Dermis microvascular lymphatic vessel endothelial cell (primary cell): ENCODE results near the gene DTYMK. TPM values are rescaled to one million over a fixed set of nuclear protein-coding genes. Genes with fewer than 3 reads are reported as not detected.

Experiments
- total RNA-seq: library from RNA; depleted of rRNA; stranded (reverse); fragments of >200 nt; gene quantifications from 2 replicates; pipeline ENCODE4 v1.2.1, GENCODE V29; 2014

DTYMK gene
- total RNA-seq, 1 donor from 2014 or later, result 45.7 TPM

Other genes with a start within 250 kb of the DTYMK start
- 276 and 296 TPM in 2 replicates for gene STK25, start 178.2 kb downstream of the DTYMK start, total RNA-seq
- 32.0 and 71.7 TPM in 2 replicates for gene BOK, start 128.1 kb downstream of the DTYMK start, total RNA-seq
- gene THAP4, start 49.7 kb downstream of the DTYMK start, total RNA-seq, result 36.5 and 44.8 TPM in 2 replicates
- 32.6 and 74.8 TPM in 2 replicates for gene ATG4B, start 49.1 kb downstream of the DTYMK start, total RNA-seq
- 16.7 and 27.4 TPM in 2 replicates for gene ING5, start 15.2 kb upstream of the DTYMK start, total RNA-seq
- 10.9 and 15.0 TPM in 2 replicates for gene D2HGDH, start 47.8 kb upstream of the DTYMK start, total RNA-seq
- gene GAL3ST2, start 90.0 kb upstream of the DTYMK start, total RNA-seq, result not detected in 2 replicates
- 0.13 TPM in 1 of 2 replicates, not detected in the other for gene NEU4, start 122.4 kb upstream of the DTYMK start, total RNA-seq
- gene PDCD1, start 172.1 kb upstream of the DTYMK start, total RNA-seq, result under 0.01 TPM in 1 of 2 replicates, not detected in the other
- not detected in 2 replicates for gene RTP5, start 182.9 kb upstream of the DTYMK start, total RNA-seq